ENCODE data around the gene MTUS2. TPM values are rescaled to one million over a fixed set of nuclear protein-coding genes. Genes with fewer than 3 reads are reported as not detected.

MTUS2 gene
- total RNA-seq, 1 experiment from 2014 or later = 0.35 TPM

DNA sequence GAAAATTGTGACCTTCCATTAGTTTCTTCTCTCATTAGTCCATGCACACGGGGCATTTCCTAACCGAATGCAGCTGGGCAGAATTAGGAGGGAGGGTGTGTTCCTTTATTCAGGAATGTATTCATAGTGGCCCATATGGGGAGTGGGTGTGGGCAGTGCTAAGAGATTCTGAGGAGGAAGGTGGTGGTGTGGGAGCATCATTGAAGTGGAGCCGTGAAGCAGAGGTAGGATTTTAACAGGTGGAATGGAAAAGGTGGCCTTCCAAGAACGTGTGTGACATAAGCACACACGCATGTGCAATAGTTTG lies 134.2 kb downstream of the MTUS2 start:
- Histone ChIP-seq H3K23ac (ENCODE audit: insufficient read length, low read depth, low read length) (no peak overlapping the region), H3K14ac (ENCODE audit: insufficient read depth, low read length) (no peak overlapping the region), H4K91ac (ENCODE audit: insufficient read length, low read depth, low read length) (no peak overlapping the region), H2AK5ac (ENCODE audit: insufficient read length, low read length) (no peak overlapping the region), H3K4ac (ENCODE audit: low read depth, low read length) (no peak overlapping the region), H4K20me1 (ENCODE audit: control insufficient read depth, insufficient read depth, insufficient read length) (no peaks in the 10 kb centered on the region), H3K9me3 (ENCODE audit: control insufficient read depth, low read depth, low read length) (no peaks in the 10 kb centered on the region), H2BK15ac (ENCODE audit: low read depth, low read length) (no peak overlapping the region), H3K79me1 (ENCODE audit: insufficient read depth, low read depth, low read length, poor library complexity, severe bottlenecking) (no peaks in the 10 kb centered on the region), H3K23me2 (ENCODE audit: insufficient read length, low read depth, low read length, poor library complexity, severe bottlenecking) (no peaks in the 10 kb centered on the region), H2BK20ac (ENCODE audit: low read depth, low read length, poor library complexity, severe bottlenecking) (no peak overlapping the region), H4K5ac (ENCODE audit: insufficient read length, low read depth, low read length) (no peak overlapping the region), H3K9ac (ENCODE audit: extremely low read depth, insufficient read length, low read length) (no peak overlapping the region), H3K18ac (ENCODE audit: insufficient read length, low read depth, low read length) (no peak overlapping the region), H2BK5ac (ENCODE audit: insufficient read length, low read length) (no peak overlapping the region), H2AFZ (ENCODE audit: low read length) (no peak overlapping the region), H3K4me2 (ENCODE audit: insufficient read depth, insufficient read length, low read length) (no peak overlapping the region), H4K8ac (replicated peaks; ENCODE audit: insufficient read length, low read depth, low read length) (no peak overlapping the region), H3K56ac (ENCODE audit: insufficient read length, low read depth, low read length) (no peak overlapping the region), H3K27me3 (ENCODE audit: insufficient read depth, low read length) (no peaks in the 10 kb centered on the region), H3K4me1 (ENCODE audit: insufficient read depth, low read length) (no peaks in the 10 kb centered on the region), H2BK12ac (ENCODE audit: insufficient read length, low read depth, low read length) (no peak overlapping the region), H2BK120ac (ENCODE audit: low read depth, low read length, poor library complexity, severe bottlenecking) (no peak overlapping the region), H3T11ph (ENCODE audit: low read length) (no peak overlapping the region), H3K79me2 (ENCODE audit: insufficient read depth, low read length) (no peaks in the 10 kb centered on the region), H3K27ac (ENCODE audit: insufficient read length, low read depth, low read length) (no peak overlapping the region)
- Mint-ChIP-seq H3K27me3 (ENCODE audit: low read depth) (peaks cover 5% of the 10 kb centered on the region), H3K27ac (no peak overlapping the region), H3K4me1 (no peaks in the 10 kb centered on the region), H3K4me3 (no peak overlapping the region; a peak in 1 of 5 replicates), H3K9me3 (no peaks in the 10 kb centered on the region; a peak in 2 of 5 replicates), H3K36me3 (ENCODE audit: insufficient read depth in 1 of 3, low read depth in 3 of 3) (peaks cover 0 to 1% (median 0%) of the 10 kb centered on the region in 3 experiments; a peak in 1 of 7 replicates)
- no CpG with 5 or more reads among the region's 5 CpGs for WGBS (ENCODE audit: extremely low coverage, insufficient read length, low lambda C conversion rate)
- TF ChIP-seq, protein P1, sequence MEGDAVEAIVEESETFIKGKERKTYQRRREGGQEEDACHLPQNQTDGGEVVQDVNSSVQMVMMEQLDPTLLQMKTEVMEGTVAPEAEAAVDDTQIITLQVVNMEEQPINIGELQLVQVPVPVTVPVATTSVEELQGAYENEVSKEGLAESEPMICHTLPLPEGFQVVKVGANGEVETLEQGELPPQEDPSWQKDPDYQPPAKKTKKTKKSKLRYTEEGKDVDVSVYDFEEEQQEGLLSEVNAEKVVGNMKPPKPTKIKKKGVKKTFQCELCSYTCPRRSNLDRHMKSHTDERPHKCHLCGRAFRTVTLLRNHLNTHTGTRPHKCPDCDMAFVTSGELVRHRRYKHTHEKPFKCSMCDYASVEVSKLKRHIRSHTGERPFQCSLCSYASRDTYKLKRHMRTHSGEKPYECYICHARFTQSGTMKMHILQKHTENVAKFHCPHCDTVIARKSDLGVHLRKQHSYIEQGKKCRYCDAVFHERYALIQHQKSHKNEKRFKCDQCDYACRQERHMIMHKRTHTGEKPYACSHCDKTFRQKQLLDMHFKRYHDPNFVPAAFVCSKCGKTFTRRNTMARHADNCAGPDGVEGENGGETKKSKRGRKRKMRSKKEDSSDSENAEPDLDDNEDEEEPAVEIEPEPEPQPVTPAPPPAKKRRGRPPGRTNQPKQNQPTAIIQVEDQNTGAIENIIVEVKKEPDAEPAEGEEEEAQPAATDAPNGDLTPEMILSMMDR (conservative IDR thresholded peaks at IDR 0.05) = no peak
- DNase-seq = no peak

All from H9 (cell line).